CD1c-positive myeloid dendritic cell (primary cell): Measurements from ENCODE around the gene BMI1.
"Not testable (repeated sequence)": the region's sequence is repeated elsewhere in the genome, so short reads cannot be mapped to it uniquely, and the experiment has no call there.

Experiments
- DNase-seq: peaks from one replicate; pipeline ENCODE4 v3.0.0-alpha.2; 2016; ENCODE audit errors: extremely low spot score

BMI1 gene

DNA sequence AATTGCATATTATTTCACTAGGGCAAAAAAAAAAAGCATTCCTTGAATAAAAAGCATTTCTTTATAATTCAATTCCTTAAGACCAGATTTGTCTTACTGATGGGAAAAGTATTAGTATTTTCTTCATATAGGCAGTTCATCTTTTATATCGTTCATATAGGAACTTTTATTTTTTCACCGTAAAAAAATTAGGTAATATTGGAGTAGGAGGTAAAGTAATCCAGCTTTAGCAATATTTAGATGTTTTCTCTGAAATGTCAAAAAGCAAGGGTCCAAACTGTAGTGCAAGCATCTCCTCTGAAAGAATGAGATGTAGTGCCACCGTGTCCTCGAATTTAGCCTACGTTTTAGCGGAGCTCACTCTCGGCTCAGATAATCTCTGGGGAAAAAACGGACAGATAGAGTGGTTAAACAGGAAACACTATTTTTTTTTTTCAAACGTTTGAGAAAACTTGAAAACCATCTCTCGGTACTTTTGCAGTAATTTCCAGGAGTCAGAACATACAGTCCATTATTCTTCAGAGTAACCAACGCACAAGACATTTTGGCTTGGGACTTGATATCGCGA, 18.9 kb downstream of the BMI1 start:
- DNase-seq = no peak

DNA sequence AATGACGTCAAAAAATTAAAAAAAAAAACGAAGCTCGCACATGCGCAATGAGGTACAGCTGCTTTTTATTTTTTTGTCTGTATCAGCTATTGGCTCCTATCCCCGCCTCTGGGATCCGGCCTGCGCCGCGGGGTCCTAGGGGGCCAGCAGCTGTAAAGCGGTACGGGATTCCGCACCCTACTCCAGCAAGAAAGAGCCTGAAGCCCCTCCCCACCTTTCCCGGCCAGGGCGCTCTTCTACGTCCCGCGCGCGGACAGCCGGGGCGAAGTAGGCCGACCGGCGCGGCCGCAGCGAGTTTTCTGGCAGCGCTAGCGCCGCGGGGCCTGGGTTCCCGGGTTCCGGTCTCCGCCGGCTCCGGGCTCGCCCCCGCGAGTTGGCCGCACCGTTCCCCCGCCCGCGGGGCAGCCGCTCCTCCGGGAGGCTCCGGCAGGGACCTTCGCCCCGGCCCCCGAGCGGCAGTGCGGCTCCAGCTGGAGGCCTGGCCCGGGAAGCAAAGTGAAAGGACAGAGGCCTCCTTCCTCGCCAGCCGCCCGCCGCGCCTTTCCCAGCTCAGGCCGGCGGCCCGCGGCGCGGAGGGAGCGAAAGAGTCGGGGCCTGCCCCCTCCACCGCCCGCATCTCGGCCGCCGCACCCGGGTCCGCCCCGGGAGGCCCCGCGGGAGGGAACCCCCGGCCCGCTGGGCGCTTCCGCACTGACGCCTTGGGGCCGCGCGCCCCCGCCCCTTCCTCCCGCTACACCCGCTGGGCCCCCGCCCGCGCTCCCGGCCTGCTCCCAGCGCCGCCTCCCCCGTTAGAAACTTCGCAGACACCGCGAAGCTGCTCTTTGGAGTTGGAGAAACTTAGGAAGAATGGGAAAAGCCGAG, 19.7 kb downstream of the BMI1 start:
- peak; percentile 90 for DNase-seq

DNA sequence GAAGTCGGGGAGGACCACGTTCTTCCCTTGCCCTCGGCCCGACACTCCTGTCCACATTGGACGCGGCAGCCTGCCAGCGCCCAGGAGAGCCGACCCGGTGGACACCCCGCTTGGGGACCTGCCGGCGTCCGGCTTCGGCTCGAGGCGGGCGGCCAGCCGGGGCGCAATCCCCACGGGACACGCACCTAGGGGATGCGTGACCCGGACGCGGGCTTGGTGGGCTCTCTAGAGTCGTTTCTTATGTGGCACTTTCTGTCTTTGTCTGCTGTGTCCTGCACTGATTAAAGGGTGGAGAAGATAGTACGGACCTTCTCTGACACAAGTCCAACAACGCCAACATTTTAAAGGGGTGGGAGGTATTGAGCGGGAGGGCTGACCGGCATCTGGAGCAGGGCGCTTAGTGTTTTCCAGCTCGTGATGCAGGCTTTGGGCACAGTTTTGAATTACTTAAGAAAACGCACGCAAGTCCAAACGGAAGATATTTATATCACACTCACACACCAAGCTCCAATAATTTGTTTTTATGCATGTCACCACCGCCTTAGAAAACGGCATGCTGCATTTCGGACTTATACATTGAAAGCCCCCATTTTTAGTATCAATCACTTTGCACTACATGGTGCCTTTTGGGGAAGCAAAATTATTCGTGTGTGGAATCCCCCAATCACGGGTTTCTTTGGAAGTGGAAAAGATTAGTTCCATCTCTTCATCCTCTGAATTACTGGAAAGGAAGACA, 20.5 kb downstream of the BMI1 start:
- DNase-seq = no peak

GRCh38 chr10:22341926-22342196, 21.0 kb downstream of the BMI1 start:
- no peak for DNase-seq

GRCh38 chr10:22342421-22342820, 21.5 kb downstream of the BMI1 start:
- DNase-seq = no peak

- DNase-seq = peak; percentile 29
Measured at GRCh38 chr10:22343731-22344130, 22.8 kb downstream of the BMI1 start.

DNA sequence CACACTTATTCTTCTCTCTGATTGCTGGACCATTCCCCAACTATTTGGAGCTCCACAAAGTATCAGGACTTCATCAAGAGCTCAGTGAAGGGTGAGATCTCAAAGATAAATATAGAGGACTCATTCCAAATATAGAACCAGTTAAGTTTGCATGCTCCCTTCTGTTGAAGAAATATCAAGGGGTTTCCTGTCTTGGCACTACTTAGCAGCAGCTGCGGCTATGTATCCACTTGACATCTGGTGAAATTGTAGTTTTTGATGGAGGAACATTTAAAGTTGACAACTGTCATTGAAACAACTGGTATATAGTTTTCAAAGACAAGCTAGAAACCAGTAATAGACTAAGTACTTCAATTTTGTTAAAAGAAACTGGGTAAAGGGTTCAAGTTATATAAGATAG, 23.4 kb downstream of the BMI1 start:
- no peak for DNase-seq

DNA sequence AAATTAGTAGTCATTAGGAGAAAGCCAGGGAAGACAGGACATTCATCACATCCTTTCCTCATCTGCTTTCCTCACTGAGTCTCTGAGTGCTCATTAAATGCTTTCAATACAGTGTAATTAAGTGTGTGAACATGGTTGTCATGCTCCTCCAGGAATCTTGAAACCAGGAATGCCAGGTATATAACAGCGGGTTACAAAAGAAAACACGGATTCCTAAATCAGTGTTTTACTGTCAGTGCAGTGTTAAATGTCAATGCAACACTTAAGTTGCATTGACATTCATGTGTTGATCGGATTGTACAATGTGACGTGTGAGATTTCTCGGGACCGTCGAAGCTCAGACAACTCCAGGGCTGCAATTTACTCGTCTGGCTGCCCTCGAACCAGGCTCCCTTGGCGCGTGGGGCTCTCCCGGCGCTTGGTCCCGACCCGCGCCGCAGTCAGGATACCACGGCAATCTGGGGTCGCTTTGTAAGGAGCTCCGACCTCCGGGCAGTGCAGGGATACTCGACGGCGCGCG, 23.9 kb downstream of the BMI1 start:
- no peak for DNase-seq

DNA sequence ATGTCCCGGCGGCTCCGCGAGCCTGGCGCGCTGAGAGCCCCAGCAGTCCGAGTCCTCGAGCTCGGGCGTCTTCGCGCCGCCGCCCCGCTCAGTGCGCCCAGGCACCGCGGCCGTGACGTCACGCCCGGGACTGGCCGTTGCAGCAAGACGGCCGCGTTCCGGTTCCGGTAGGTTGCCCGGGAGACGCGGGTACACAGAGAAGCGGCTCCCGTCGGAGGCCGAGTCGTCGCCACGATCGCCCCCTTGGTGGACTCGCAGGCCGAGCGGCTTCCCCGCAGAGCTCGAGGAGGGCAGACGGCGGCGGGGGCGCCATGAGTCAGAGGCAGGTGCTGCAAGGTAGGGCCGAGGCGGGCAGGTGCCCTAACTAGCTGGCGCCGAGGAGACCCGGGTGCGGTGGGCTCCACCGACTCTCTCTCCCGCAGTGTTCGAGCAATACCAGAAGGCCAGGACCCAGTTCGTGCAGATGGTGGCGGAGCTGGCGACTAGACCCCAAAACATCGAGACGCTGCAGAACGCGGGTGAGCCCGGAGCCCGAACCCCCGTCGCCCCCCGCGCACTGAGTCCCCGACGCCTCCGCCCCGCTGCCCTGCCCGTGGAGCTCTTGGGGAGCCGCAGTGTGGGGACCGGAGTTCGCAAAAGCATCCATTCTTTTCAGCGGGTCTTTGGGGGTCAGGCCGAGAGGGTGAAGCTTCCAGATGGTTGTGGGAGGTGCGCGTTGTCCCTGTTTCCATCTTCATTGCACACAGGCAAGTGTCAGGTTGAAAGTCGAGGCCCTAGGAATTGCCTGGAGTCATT, 24.6 kb downstream of the BMI1 start, which contains the start of gene SPAG6:
Gene SPAG6, plus strand, starts transcription at position 196 of the 795 bp plus-strand sequence. Its CDS starts 116 bp downstream, at position 312.
- peak; percentile 80 for DNase-seq

GRCh38 chr10:22346096-22346661, 25.3 kb downstream of the BMI1 start:
- no peak for DNase-seq

DNA sequence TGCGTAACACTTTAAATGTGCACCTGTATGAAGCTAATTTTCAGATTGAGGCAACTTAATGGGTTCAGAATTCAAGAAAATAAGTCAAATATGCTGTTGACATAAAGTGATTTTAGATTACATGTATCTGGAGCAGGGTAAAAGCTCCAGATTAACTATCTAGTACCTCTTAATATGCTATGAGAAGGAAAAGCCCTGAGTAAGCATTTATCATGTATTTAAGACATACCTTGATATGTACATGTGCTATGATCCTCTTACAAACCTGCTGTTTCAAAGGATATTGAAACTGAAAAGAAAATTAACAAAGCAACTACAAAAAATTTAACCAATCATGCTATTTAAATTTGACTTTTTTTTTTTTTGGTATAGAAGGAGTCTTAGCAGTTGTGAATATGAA, 28.9 kb downstream of the BMI1 start:
- no peak for DNase-seq

DNA sequence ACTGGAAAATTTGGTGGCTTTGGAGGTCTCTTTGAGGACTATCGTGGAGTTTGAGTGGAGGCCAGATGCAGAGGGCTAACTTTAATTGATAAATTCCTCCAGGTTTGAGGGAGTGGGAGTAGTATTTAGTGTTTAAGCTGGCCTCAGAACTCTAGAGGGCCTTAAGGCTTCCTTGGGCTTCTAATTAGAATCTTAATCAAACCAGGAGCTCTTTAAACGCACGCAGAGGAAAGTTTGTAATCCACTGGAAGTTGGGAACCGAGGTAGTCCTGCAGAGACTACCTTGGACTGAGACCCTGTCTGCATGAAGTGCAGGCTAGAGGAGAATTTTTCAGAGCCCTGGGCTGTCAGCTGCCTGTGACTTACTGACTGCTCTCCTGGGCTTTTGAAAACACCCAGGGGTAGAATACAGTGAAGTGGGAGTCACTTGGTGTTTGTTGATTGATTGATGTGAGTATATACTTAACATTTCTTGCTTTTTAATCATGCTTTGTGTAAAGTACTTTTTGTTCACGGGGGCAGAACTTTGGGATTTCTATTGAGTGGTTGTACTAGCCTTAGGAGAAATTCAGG, 30.3 kb downstream of the BMI1 start:
- no peak for DNase-seq

- no peak for DNase-seq
Measured at GRCh38 chr10:22356324-22356873, 35.5 kb downstream of the BMI1 start.

GRCh38 chr10:22357770-22358169, 36.9 kb downstream of the BMI1 start:
- not testable (repeated sequence) for DNase-seq

DNA sequence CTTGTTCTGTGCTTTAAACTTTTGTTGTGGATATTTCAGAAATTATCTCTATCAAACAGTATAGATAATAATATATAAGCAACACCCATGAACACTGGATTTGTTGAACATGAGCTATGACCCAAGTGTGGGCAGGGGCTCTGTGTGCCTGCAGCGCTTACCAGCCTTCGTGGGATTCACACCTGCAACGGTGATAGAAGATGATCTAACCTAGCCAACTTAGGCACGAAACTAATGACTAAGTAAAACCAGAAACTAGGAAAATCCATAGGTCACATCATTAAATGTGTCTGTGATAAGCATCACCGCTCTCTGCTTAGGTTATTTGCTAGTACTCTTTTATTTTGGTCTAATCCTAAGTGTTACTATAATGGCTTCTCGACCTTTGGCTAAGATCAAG, 42.4 kb downstream of the BMI1 start:
- no peak for DNase-seq

DNA sequence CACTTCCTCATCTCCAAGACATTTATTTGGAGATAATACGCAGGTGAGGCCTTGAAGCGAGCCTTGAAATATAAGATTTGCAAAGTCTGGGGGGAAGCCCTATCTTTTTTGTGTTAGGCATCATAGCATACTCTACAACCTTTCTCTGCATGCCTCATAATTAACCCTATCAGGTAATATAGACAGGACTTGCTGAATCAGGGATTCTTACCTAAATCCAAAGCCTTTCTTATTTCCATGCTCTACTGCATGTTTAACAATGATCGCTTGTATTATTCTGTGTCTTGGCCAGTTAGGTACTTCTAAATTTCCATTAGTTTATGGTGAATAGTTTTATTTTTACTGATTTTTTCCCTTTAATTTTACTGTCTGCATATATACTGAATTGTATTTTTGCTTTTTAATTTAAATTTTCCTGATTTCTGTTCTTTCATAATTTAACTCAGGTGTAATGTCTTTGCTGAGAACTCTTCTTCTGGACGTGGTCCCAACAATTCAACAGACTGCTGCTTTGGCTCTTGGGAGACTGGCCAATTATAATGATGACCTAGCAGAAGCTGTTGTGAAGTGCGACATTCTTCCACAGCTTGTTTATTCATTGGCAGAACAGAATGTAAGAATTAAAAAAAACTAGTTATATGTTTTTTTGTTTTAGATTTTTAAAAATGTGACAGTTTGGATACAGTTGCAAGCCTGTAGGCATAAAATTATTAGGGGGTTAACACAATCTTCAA, 43.7 kb downstream of the BMI1 start:
- no peak for DNase-seq

DNA sequence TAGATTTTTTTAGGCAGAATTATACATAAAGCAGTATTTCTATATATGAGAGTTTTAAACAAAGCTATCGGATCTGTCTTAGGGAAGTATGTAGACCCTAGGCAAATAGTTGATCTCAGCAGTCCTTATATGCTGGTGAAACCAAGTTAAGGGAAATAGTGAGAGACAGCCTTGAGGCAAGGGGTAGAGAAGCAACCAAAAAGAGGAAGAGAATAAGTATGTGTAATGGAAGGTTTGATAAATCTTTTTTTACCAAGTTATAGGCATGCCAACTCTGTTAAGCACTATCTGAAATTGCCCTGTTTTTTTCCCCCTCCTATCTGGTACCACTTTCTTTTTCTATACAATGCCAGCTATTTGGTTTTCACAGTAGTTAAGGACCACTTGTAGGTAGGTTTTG, 44.3 kb downstream of the BMI1 start:
- peak; percentile 48 for DNase-seq

DNA sequence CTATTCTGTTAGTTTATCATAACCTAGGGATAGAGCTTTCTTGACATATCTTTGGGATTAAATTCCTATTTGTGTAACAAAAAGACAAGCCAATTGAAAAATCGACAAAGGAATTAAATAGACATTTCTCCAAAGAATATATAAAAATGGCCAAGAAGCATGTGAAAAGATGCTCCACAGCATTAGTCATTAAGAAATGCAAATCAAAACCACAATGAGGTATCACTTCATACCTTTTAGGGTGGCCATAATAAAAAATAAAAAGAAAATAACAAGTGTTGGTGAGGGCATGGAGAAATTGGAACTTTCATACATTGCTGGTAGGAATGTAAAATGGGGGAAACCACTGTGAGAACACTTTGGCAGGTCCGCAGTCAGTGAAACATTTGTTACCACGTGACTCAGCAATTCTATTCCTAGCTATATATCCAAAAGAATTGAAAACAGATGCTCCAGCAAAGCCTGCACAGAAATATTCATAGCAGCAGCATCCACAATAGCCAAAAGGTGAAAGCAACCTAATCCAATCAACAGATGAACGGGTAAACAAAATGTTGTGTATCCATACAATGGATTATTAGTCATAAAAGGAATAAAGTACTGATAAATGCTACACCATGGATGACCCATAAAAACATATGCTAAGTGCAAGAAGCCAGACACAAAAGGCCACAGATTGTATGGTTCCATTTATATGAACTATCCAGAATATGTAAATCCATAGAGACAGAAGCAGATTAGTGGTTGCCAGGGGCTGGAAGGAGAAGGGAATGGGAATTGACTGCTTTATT, 44.9 kb downstream of the BMI1 start:
- DNase-seq = no peak

- no peak for DNase-seq
Measured at GRCh38 chr10:22366435-22366703, 45.5 kb downstream of the BMI1 start.

DNA sequence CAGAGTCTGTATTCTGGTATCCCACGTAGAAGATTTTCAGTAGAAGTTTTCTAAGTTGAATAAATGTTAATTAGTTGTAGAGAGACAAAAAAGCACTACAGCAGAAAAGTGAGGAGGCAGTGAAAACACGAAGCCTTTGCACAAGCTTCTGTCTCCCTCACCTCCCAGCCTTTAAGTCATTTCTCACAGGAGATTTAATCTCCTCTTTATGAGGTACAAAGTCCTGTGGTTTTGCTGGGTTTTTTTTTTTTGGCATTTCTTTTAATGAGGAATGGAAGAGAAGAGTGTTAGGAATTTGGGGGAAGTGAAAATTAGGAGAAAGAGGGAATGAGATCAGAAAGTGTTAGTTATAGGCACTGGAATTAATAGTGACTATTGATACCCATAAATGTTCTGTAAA, 45.9 kb downstream of the BMI1 start:
- DNase-seq = no peak
